A673 (cell line): Measurements from ENCODE around the gene GSC2. TPM values are rescaled to one million over a fixed set of nuclear protein-coding genes. Genes with fewer than 3 reads are reported as not detected.

Experiments
- BruUV-seq: library from RNA; stranded (reverse); fragments of 400-500 nt; replicated peaks from 2 replicates; lab custom pipeline; 2021; lab: Mats Ljungman, UMichigan
- CTCF ChIA-PET: fragments of 300-600 bp; sonication (Branson Sonifier 250); formaldehyde crosslinking; loops from one replicate; lab custom pipeline; 2022; ENCODE audit warnings: antibody characterized with exemption; lab: Charles Lee
- POLR2A ChIA-PET: fragments of 300-600 bp; sonication (Branson Sonifier 250); formaldehyde crosslinking; loops from one replicate; lab custom pipeline; 2022; ENCODE audit warnings: antibody characterized with exemption; ENCODE audit not compliant: low non-redundant PET; lab: Charles Lee
- DNase-seq: peaks from one replicate; pipeline ENCODE4 v3.0.0-alpha.2; 2015; ENCODE audit warnings: low spot score
- H3K27ac ChIP-seq: fragments of 200-600 bp; sonication (generic); 2 replicates; pipeline ENCODE4 v1.5.1; 2016; ENCODE audit warnings: mixed run types, low read depth, mild to moderate bottlenecking, mixed read lengths, antibody characterized with exemption, low read length; ENCODE audit not compliant: poor library complexity, severe bottlenecking
- H3K27me3 ChIP-seq: fragments of 200-600 bp; sonication (generic); replicated peaks from 2 replicates; pipeline ENCODE4 v1.6.1; 2017; ENCODE audit warnings: mixed run types, low read depth, mild to moderate bottlenecking, mixed read lengths, antibody characterized with exemption, low read length; ENCODE audit not compliant: insufficient read depth, poor library complexity
- H3K36me3 ChIP-seq: fragments of 200-600 bp; sonication (generic); 2 replicates; pipeline ENCODE4 v1.6.1; 2016; ENCODE audit warnings: mixed run types, mild to moderate bottlenecking, mixed read lengths, antibody characterized with exemption, low read length; ENCODE audit not compliant: insufficient read depth, poor library complexity, severe bottlenecking
- H3K4me1 ChIP-seq: fragments of 200-600 bp; sonication (generic); 2 replicates; pipeline ENCODE4 v1.6.1; 2017; ENCODE audit warnings: mixed run types, mild to moderate bottlenecking, mixed read lengths, antibody characterized with exemption, low read length; ENCODE audit not compliant: insufficient read depth, poor library complexity, severe bottlenecking
- H3K4me3 ChIP-seq: fragments of 200-600 bp; sonication (generic); 2 replicates; pipeline ENCODE4 v1.5.1; 2016; ENCODE audit warnings: low read depth, mixed run types, mild to moderate bottlenecking, mixed read lengths, low read length; ENCODE audit not compliant: poor library complexity, severe bottlenecking
- H3K9me3 ChIP-seq: fragments of 200-600 bp; sonication (generic); 2 replicates; pipeline ENCODE4 v1.6.1; 2016; ENCODE audit warnings: mixed run types, low read depth, mild to moderate bottlenecking, mixed read lengths, antibody characterized with exemption, low read length; ENCODE audit not compliant: poor library complexity, severe bottlenecking
- CTCF ChIP-seq: fragments of 300-800, 200-600 bp; sonication (generic); conservative IDR thresholded peaks from 2 replicates; pipeline ENCODE4 v1.5.1; 2017; ENCODE audit warnings: low read depth, mild to moderate bottlenecking, antibody characterized with exemption, low read length, moderate library complexity, mixed read lengths
- EZH2 ChIP-seq: fragments of 200-600 bp; sonication (generic); IDR thresholded peaks from 2 replicates; pipeline ENCODE4 v1.6.1; 2017; ENCODE audit warnings: borderline replicate concordance, low read depth, mild to moderate bottlenecking, mixed read lengths, antibody characterized with exemption, low read length; ENCODE audit not compliant: poor library complexity, severe bottlenecking
- intact Hi-C: fragments of 100-400 bp; cut with micrococcal nuclease; formaldehyde crosslinking; loops from one replicate; pipeline ENCODE4 v1.10.0; 2022; ENCODE audit not compliant: unreplicated experiment
- total RNA-seq: library from RNA; stranded (reverse); gene quantifications from 2 replicates; pipeline ENCODE4 v1.2.3, GENCODE V29; 2021

Gene GSC2
- total RNA-seq, 1 experiment from 2014 or later, result not detected

GRCh38 chr22:19193879-19194278 is 43.8 kb upstream of the GSC2 start:
- no peak overlapping the region for H3K4me3 ChIP-seq
- ChIA-PET POLR2A (no interaction called here), CTCF (no interaction called here)
- BruUV-seq, result no TSS peak
- intact Hi-C loops, result no loop called here
- H3K27me3 ChIP-seq, result no peaks in the 10 kb centered on the region
- H3K4me1 ChIP-seq, result no peaks in the 10 kb centered on the region
- no peak overlapping the region for H3K27ac ChIP-seq
- no peak for TF ChIP-seq CTCF
- TF ChIP-seq EZH2, result no peak
- H3K9me3 ChIP-seq, result no peaks in the 10 kb centered on the region
- DNase-seq, result no peak
- no peaks in the 10 kb centered on the region for H3K36me3 ChIP-seq

GRCh38 chr22:19187716-19188563 is 37.8 kb upstream of the GSC2 start:
- Histone ChIP-seq H3K36me3 (no peaks in the 10 kb centered on the region), H3K4me1 (no peaks in the 10 kb centered on the region), H3K4me3 (no peak overlapping the region), H3K27me3 (no peaks in the 10 kb centered on the region), H3K27ac (no peak overlapping the region), H3K9me3 (no peaks in the 10 kb centered on the region)
- no TSS peak for BruUV-seq
- POLR2A ChIA-PET, result no interaction called here
- DNase-seq, result no peak
- no peak for TF ChIP-seq CTCF
- no peak for TF ChIP-seq EZH2
- CTCF ChIA-PET, result interaction anchor here (0.7 kb wide), 1 partner anchor 442 kb away, joined by 3 read pairs; no protein-coding TSS in a partner anchor
- intact Hi-C loops, result no loop called here

GRCh38 chr22:19184276-19184997 is 34.3 kb upstream of the GSC2 start:
- H3K27ac ChIP-seq, result no peak overlapping the region
- H3K9me3 ChIP-seq, result no peaks in the 10 kb centered on the region
- H3K4me1 ChIP-seq, result no peaks in the 10 kb centered on the region
- TF ChIP-seq EZH2, result no peak
- TF ChIP-seq CTCF, result no peak
- ChIA-PET POLR2A (no interaction called here), CTCF (no interaction called here)
- H3K27me3 ChIP-seq, result no peaks in the 10 kb centered on the region
- H3K36me3 ChIP-seq, result no peaks in the 10 kb centered on the region
- no peak overlapping the region for H3K4me3 ChIP-seq
- no peak for DNase-seq
- intact Hi-C loops, result no loop called here
- no TSS peak for BruUV-seq
